ENCODE results near the gene CILP2.

The CILP2 gene

GRCh38 chr19:19526581-19527370 is 11.3 kb upstream of the CILP2 start:
- H3K4me1 ChIP-seq (ENCODE audit: control insufficient read depth, low read depth, low read length) = no peaks in the 10 kb centered on the region

GRCh38 chr19:19527371-19527656 is 10.8 kb upstream of the CILP2 start:
- H3K4me3 ChIP-seq (ENCODE audit: low read length) = no peak overlapping the region
- H3K27ac ChIP-seq (ENCODE audit: low read length) = no peak overlapping the region
- H3K4me1 ChIP-seq (ENCODE audit: control insufficient read depth, low read depth, low read length) = no peaks in the 10 kb centered on the region
- H3K36me3 ChIP-seq (ENCODE audit: control insufficient read depth, low read depth, low read length) = peaks cover 19% of the 10 kb centered on the region
- H3K27me3 ChIP-seq (ENCODE audit: control insufficient read depth, insufficient read depth, low read length) = no peaks in the 10 kb centered on the region
- H3K9ac ChIP-seq (ENCODE audit: low read length) = no peak overlapping the region
- no peaks in the 10 kb centered on the region for H3K9me3 ChIP-seq (ENCODE audit: control insufficient read depth, low read depth, low read length)

More at GRCh38 chr19:19526581-19527370, 11.3 kb upstream of the CILP2 start:
- Histone ChIP-seq H3K27ac (ENCODE audit: low read length) (no peak overlapping the region), H3K9ac (ENCODE audit: low read length) (no peak overlapping the region), H3K36me3 (ENCODE audit: control insufficient read depth, low read depth, low read length) (peaks cover 19% of the 10 kb centered on the region), H3K4me3 (ENCODE audit: low read length) (no peak overlapping the region), H3K9me3 (ENCODE audit: control insufficient read depth, low read depth, low read length) (no peaks in the 10 kb centered on the region), H3K27me3 (ENCODE audit: control insufficient read depth, insufficient read depth, low read length) (no peaks in the 10 kb centered on the region)

DNA sequence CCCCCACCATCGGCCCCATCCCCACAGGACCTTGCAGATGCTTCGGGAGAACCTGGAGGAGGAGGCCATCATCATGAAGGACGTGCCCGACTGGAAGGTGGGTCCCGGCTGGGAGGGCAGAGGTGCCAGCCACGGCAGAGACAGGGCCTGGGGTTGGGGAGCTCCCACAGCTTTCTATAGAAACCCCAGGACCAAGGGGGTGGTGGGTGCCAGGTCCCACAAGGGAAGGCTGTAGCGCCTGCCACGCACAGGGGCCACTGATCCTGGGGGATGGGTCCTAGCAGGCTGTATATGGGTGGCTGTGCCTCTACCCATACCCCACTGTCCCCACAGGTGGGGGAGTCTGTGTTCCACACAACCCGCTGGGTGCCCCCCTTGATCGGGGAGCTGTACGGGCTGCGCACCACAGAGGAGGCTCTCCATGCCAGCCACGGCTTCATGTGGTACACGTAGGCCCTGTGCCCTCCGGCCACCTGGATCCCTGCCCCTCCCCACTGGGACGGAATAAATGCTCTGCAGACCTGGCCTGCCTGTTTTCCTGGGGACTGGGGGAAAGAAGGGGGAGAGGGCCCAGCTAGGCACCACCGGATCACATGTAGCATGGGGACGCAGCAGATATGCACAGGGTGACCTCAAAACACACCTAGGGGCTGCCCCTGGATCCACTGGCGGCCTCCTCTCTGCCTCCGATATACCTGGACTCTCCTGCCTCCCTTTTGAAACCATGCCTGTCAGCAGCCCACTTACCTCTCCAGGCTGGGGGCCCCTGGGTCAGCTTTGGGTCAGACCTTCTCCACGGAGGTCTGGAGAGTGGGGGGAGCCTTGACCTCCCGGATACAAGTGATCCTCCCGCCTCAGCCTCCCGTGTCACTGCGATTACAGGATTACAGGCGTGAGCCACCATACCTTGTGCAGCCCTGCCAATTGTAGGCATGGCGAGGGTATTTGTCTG is 10.1 kb upstream of the CILP2 start:
- Histone ChIP-seq H3K27ac (ENCODE audit: low read length) (no peak overlapping the region), H3K36me3 (ENCODE audit: control insufficient read depth, low read depth, low read length) (peaks cover 19% of the 10 kb centered on the region), H3K27me3 (ENCODE audit: control insufficient read depth, insufficient read depth, low read length) (no peaks in the 10 kb centered on the region), H3K4me3 (ENCODE audit: low read length) (no peak overlapping the region), H3K4me1 (ENCODE audit: control insufficient read depth, low read depth, low read length) (no peaks in the 10 kb centered on the region), H3K9me3 (ENCODE audit: control insufficient read depth, low read depth, low read length) (no peaks in the 10 kb centered on the region), H3K9ac (ENCODE audit: low read length) (no peak overlapping the region)

GRCh38 chr19:19528721-19529490 is 9.2 kb upstream of the CILP2 start, which contains the start of gene YJEFN3:
Gene YJEFN3, plus strand, starts transcription at chr19:19528911. Its CDS starts 22 bp downstream, at chr19:19528933.
- no peaks in the 10 kb centered on the region for H3K9me3 ChIP-seq (ENCODE audit: control insufficient read depth, low read depth, low read length)
- no peaks in the 10 kb centered on the region for H3K27me3 ChIP-seq (ENCODE audit: control insufficient read depth, insufficient read depth, low read length)
- H3K4me1 ChIP-seq (ENCODE audit: control insufficient read depth, low read depth, low read length) = no peaks in the 10 kb centered on the region
- no peak within 1 kb of the TSS for H3K27ac ChIP-seq (ENCODE audit: low read length)
- H3K9ac ChIP-seq (ENCODE audit: low read length) = no peak within 1 kb of the TSS
- no peak within 1 kb of the TSS for H3K4me3 ChIP-seq (ENCODE audit: low read length)
- H3K36me3 ChIP-seq (ENCODE audit: control insufficient read depth, low read depth, low read length) = peaks cover 18% of the 10 kb centered on the region

GRCh38 chr19:19529783-19530422 is 8.2 kb upstream of the CILP2 start:
- no peaks in the 10 kb centered on the region for H3K27me3 ChIP-seq (ENCODE audit: control insufficient read depth, insufficient read depth, low read length)
- no peak overlapping the region for H3K9ac ChIP-seq (ENCODE audit: low read length)
- no peaks in the 10 kb centered on the region for H3K9me3 ChIP-seq (ENCODE audit: control insufficient read depth, low read depth, low read length)
- H3K4me3 ChIP-seq (ENCODE audit: low read length) = no peak overlapping the region
- peaks cover 11% of the 10 kb centered on the region for H3K36me3 ChIP-seq (ENCODE audit: control insufficient read depth, low read depth, low read length)
- no peaks in the 10 kb centered on the region for H3K4me1 ChIP-seq (ENCODE audit: control insufficient read depth, low read depth, low read length)
- no peak overlapping the region for H3K27ac ChIP-seq (ENCODE audit: low read length)

GRCh38 chr19:19530423-19530804 is 7.7 kb upstream of the CILP2 start:
- Histone ChIP-seq H3K27ac (ENCODE audit: low read length) (no peak overlapping the region), H3K9me3 (ENCODE audit: control insufficient read depth, low read depth, low read length) (no peaks in the 10 kb centered on the region), H3K36me3 (ENCODE audit: control insufficient read depth, low read depth, low read length) (peaks cover 11% of the 10 kb centered on the region), H3K9ac (ENCODE audit: low read length) (no peak overlapping the region), H3K4me3 (ENCODE audit: low read length) (no peak overlapping the region), H3K4me1 (ENCODE audit: control insufficient read depth, low read depth, low read length) (no peaks in the 10 kb centered on the region), H3K27me3 (ENCODE audit: control insufficient read depth, insufficient read depth, low read length) (no peaks in the 10 kb centered on the region)

DNA sequence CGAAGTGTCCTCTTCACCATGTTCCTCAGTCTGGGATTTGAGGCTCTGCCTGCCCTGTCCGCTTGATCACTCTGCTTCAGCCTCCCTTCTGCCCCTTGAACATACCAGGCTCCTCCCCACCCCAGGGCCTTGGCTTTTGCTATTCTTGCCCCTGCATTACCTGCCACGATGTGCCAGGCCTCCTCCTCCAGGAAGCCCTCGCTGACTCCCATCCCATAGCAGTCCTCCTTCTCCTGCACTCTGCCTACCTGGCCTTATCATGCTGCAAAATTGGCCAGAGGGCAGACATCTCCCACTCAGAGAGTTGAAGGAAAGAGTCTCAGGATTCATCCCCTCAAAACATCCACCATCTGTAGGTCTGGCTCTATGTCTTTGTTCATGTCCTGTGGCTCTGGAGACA is 7.2 kb upstream of the CILP2 start:
- Histone ChIP-seq H3K27me3 (ENCODE audit: control insufficient read depth, insufficient read depth, low read length) (no peaks in the 10 kb centered on the region), H3K36me3 (ENCODE audit: control insufficient read depth, low read depth, low read length) (peaks cover 11% of the 10 kb centered on the region), H3K4me1 (ENCODE audit: control insufficient read depth, low read depth, low read length) (no peaks in the 10 kb centered on the region), H3K9me3 (ENCODE audit: control insufficient read depth, low read depth, low read length) (no peaks in the 10 kb centered on the region), H3K9ac (ENCODE audit: low read length) (no peak overlapping the region), H3K4me3 (ENCODE audit: low read length) (no peak overlapping the region), H3K27ac (ENCODE audit: low read length) (no peak overlapping the region)

GRCh38 chr19:19531951-19532805 is 5.9 kb upstream of the CILP2 start:
- Histone ChIP-seq H3K4me1 (ENCODE audit: control insufficient read depth, low read depth, low read length) (no peaks in the 10 kb centered on the region), H3K27me3 (ENCODE audit: control insufficient read depth, insufficient read depth, low read length) (no peaks in the 10 kb centered on the region), H3K27ac (ENCODE audit: low read length) (no peak overlapping the region), H3K9me3 (ENCODE audit: control insufficient read depth, low read depth, low read length) (no peaks in the 10 kb centered on the region), H3K36me3 (ENCODE audit: control insufficient read depth, low read depth, low read length) (peaks cover 10% of the 10 kb centered on the region), H3K9ac (ENCODE audit: low read length) (no peak overlapping the region), H3K4me3 (ENCODE audit: low read length) (no peak overlapping the region)

DNA sequence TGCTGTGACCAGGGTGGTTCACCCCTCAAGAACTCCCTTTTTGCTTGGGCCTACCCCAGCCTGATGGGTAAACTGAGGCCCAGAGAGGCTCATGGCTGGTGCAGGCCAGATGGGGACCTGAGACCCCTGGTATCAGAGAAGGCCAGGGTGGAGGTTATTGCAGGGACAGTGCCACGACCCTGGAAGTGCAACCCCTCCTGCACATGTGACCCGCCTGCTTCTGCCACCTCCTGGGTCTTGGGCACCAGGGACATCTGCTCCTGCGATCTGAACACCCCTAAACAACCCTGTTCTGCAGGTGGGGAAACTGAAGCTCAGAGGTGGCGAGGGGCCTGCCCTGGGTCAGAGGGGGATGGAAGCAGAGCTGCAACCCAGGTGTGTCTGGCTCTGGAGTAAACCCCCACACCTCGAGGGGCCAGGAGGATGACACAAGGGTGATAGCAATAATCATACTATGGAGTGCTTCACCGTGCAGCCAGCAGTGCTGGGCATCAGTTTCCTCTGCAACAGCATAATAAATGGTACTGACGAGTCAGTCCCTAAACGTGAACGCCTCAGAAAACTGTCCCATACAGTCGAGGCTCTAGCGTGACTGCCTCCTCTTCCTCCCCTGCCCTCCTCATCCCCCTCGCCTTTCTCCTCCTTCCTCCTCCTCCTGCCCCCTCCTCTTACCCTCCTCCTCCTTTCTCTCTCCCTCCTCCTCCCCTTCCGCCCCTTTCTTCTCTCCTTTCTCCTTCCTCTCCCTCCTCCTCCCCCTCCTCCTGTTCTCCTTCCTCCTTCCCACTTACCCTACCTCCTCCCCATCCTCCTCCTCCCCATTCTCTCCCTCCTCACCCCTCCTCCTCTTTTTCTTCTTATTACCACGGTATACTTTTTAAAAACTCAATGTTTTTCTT is 5.0 kb upstream of the CILP2 start:
- no peaks in the 10 kb centered on the region for H3K9me3 ChIP-seq (ENCODE audit: control insufficient read depth, low read depth, low read length)
- no peaks in the 10 kb centered on the region for H3K27me3 ChIP-seq (ENCODE audit: control insufficient read depth, insufficient read depth, low read length)
- peaks cover 2% of the 10 kb centered on the region for H3K36me3 ChIP-seq (ENCODE audit: control insufficient read depth, low read depth, low read length)
- no peak overlapping the region for H3K27ac ChIP-seq (ENCODE audit: low read length)
- H3K4me3 ChIP-seq (ENCODE audit: low read length) = no peak overlapping the region
- H3K9ac ChIP-seq (ENCODE audit: low read length) = no peak overlapping the region
- no peaks in the 10 kb centered on the region for H3K4me1 ChIP-seq (ENCODE audit: control insufficient read depth, low read depth, low read length)

- no peaks in the 10 kb centered on the region for H3K36me3 ChIP-seq (ENCODE audit: control insufficient read depth, low read depth, low read length)
- H3K9me3 ChIP-seq (ENCODE audit: control insufficient read depth, low read depth, low read length) = no peaks in the 10 kb centered on the region
- no peaks in the 10 kb centered on the region for H3K4me1 ChIP-seq (ENCODE audit: control insufficient read depth, low read depth, low read length)
- H3K9ac ChIP-seq (ENCODE audit: low read length) = no peak overlapping the region
- H3K27ac ChIP-seq (ENCODE audit: low read length) = no peak overlapping the region
- no peak overlapping the region for H3K4me3 ChIP-seq (ENCODE audit: low read length)
- peaks cover 6% of the 10 kb centered on the region for H3K27me3 ChIP-seq (ENCODE audit: control insufficient read depth, insufficient read depth, low read length)
Observed at GRCh38 chr19:19533841-19534240, 4.2 kb upstream of the CILP2 start.

All from iPS-18a (cell line).